NAMALWA (cell line): Measurements from ENCODE around the gene RSU1.
A peak's percentile ranks its signal among the peaks of the same experiment; 100 is the strongest.

Experiments used
- DNase-seq: peaks from one replicate; pipeline ENCODE4 v3.0.0-alpha.2; 2015; ENCODE audit warnings: low spot score

The RSU1 gene

DNA sequence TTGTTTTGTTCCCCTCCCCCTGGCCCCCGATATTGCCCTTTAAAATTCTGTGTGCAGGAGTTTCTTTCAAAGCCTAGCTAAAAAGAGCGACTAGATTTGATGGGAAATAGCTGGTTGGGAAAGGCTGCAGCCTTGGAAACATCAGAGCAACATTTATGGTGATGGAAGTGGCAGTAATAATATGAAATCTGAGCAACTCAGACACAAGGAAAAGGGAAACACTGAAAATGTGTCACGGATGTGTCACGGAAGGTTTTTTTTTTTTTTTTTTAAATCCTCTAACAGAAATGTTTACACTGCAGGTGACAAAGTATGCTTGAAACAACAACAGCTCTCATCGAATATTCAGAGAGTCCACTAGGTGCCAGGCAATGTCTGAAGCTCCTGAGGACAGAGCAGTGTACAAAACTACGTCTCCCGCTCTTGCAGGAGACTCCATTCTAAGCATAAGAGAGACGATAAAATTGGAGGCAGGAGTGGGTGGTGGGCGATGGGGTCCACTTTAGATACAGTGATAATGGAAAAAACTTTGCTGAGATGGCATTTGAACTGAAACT is 143.0 kb downstream of the RSU1 start:
- DNase-seq: no peak

DNA sequence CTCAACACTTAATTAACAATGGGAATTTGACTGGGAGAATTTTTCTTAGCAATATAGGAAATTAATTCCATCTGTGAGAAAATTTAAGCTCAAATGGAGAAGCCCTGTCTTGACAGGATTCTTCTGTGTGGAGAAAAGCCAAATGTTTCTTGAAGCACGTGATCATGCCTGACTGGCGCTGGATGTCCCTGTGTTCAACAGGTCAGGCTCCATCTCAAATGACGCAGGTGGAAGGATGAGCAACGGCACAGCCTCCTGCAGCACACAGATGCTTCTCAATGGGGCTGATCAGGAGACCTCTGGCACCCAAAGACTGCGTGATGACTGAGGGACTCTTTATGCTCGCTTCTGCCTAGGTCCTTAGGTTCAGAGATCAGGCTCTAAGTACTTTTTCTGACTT is 143.8 kb downstream of the RSU1 start:
- no peak for DNase-seq

DNA sequence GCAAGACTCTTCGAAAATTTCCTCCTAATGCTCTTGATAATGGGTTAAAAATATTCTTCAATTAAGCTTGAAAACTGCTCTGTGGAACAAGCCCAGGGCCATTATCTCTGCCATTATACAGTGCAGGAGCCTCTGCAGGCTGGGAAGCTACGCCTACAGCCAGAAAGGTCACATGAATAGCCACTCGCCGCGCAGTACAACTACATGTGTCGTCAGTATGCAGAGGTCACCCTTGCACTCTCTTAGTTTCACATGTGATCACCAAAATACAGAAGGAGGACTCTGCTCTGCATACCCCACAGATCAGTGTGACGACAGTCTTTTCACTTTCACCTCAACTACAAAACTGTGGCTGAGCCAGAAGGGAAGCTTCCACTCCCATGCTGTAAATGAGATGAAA is 153.8 kb downstream of the RSU1 start:
- no peak for DNase-seq

- no peak for DNase-seq
Observed at GRCh38 chr10:16662923-16663322, 154.3 kb downstream of the RSU1 start.

GRCh38 chr10:16656895-16657294 is 160.3 kb downstream of the RSU1 start:
- DNase-seq: no peak

GRCh38 chr10:16653224-16653623 is 164.0 kb downstream of the RSU1 start:
- no peak for DNase-seq

- no peak for DNase-seq
Observed at GRCh38 chr10:16652154-16652553, 165.1 kb downstream of the RSU1 start.

GRCh38 chr10:16649757-16650156 is 167.5 kb downstream of the RSU1 start:
- DNase-seq: no peak

DNA sequence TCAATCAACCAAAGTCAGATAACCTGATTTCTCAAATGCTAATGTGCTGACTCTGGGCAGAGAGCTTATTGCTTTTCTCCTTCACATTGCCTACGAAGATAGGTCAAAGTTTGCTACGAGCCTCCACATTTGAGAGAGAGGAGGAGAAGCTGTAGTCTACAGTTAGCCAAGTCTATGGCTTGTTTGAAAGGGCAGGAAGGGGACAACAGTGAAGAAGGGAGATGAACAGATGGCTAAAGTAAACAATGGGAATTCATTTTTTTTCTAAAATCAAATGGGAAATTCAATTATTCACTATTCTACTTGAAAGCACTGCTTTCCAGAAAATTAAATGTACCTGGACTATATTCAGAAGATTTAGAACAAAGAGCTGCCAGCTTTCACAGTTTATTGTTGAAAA is 168.9 kb downstream of the RSU1 start:
- DNase-seq: no peak

- peak; percentile 1 for DNase-seq
Observed at GRCh38 chr10:16646181-16647059, 170.8 kb downstream of the RSU1 start.

- no peak for DNase-seq
Observed at GRCh38 chr10:16644146-16644545, 173.1 kb downstream of the RSU1 start.

GRCh38 chr10:16643502-16643901 is 173.7 kb downstream of the RSU1 start:
- DNase-seq: no peak

DNA sequence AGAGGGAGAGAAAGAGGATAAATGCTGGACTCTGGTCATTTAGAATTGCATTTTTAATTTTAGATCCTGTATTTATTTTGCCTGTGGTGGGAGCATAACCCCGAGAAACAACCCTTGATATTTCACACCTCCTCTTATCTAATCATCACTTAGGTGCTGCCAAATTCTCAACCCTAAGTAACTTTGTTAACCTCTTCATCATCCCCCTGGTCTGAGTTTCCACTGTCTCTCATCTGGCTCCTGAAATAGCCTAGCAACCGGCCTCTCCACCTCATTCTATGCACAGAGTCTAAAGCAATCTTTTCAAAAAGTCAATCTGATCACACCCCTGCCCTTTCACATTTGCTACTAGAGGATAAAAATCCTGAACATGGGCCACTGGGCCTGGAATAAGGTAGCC is 177.1 kb downstream of the RSU1 start:
- DNase-seq: no peak

DNA sequence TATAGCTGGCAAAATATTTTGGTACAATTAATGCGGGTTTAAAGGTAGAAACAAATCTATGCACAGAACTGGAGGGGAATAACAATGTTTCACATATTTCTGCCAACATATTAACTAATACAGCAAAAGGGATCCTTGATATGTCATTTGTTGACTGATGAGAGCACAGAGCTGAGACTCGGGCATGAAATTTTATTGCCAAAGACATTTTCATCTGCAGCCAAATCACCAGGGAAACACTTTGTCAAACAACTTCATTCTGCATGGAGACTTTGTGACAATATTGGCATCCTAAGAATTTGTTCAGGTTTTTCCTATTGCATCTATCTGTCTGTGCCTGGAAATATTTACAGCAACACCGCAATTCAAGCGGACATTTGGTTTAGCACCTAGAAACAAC is 177.8 kb downstream of the RSU1 start:
- no peak for DNase-seq

- DNase-seq: no peak
Observed at GRCh38 chr10:16632996-16633395, 184.2 kb downstream of the RSU1 start.

DNA sequence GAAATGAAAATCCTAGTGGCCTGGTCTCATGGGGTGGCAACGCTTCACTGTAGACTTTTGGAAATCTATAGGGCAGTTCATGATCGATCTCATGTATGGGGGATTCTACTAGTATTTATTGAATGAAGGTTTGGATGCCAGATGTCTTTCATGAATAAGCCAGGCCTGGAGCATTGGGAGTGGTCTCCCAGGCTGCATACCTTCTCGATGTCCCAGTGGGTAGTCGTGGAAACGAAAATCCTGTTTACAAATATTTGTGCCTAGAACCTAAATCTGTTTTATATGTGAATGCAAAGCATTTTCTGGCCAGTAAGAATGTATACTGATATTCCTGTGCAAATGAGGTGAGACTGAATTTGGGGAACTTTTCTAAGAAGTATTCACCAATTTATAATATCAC is 190.5 kb downstream of the RSU1 start:
- DNase-seq: no peak

- no peak for DNase-seq
Observed at GRCh38 chr10:16612981-16613355, 204.3 kb downstream of the RSU1 start.

GRCh38 chr10:16612115-16612980 is 204.9 kb downstream of the RSU1 start:
- DNase-seq: peak; percentile 47

DNA sequence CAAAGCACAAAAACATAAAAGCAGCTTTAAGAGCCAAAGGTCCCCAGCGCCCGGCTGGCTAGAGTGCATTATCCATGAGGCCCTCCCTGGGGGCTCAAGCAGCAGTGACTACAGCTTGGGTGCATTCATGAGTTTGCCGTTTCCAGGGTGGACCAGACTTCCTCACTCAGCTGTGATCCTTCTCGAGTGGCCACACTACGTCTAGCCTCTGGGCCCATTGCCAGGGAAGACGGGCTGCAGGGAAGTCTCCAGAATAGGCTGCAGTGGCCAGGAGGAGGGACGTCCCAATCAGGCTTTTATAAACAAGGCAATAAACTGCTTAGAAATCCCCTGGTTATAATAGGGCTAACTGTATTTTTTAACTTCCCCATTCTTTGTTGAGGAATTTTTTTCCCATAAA is 206.2 kb downstream of the RSU1 start:
- no peak for DNase-seq

DNA sequence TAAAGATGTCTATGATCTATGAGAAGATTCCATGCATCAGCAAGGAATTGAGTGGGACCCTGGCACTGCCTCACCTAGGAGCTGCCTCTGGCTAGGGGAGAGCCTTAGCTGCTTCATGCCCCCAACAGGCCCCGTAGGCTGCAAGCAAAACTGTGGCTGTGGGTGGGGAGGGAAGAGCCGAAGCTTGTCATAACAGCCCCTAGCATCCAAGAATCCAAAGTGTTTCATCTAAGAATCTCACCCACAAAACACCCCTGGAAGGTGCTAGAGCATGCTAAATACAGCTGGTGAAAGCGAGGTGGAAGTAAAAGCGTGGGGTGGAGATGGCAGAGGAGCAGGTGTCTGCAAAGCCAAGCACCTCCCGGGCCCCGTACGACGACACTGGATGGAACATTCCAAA is 208.0 kb downstream of the RSU1 start:
- DNase-seq: no peak

DNA sequence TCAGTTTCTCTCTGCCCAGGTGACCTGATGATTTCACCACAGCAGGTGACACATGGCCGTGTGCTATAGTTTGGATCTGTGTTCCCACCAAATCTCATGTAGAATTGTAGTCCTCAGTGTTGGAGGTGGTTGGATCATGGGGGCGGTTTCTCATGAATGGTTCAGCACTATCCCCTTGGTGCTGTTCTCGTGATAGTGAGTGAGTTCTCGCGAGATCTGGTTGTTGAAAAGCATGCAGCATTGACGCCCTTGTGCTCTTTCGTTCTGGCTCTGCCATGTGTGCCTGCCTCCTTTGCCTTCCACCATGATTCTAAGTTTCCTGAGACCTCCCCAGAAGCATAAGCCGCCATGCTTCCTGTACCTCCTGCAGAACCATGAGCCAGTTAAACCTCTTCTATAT is 210.3 kb downstream of the RSU1 start:
- no peak for DNase-seq

- no peak for DNase-seq
Observed at GRCh38 chr10:16606421-16606820, 210.8 kb downstream of the RSU1 start.

- DNase-seq: no peak
Observed at GRCh38 chr10:16603308-16603707, 213.9 kb downstream of the RSU1 start.
